CD4-positive, CD25-positive, alpha-beta regulatory T cell (primary cell): Measurements from ENCODE around the gene ACP7. TPM values are rescaled to one million over a fixed set of nuclear protein-coding genes. Genes with fewer than 3 reads are reported as not detected.
"Not testable (repeated sequence)": the region's sequence is repeated elsewhere in the genome, so short reads cannot be mapped to it uniquely, and the experiment has no call there.

Experiments
- ATAC-seq, 2 donors: fragments of 150-1000 bp; cut with Tn5 transposase; one replicate each; pipeline ENCODE4 v1.10.0; 2021; ENCODE audit warnings: low read depth in 2 of 2, moderate number of reproducible peaks in 2 of 2, moderate library complexity in 1 of 2
- DNase-seq, 3 donors: peaks; one replicate each; pipeline versions ENCODE4 v3.0.0 to v3.0.0-alpha.2; 2012 to 2022; ENCODE audit warnings: mixed read lengths in 1 of 3
- H3K27ac ChIP-seq: one replicate; pipeline ENCODE4 v1.7.0; 2013; ENCODE audit warnings: mild to moderate bottlenecking, low read length; ENCODE audit not compliant: insufficient read depth, poor library complexity, severe bottlenecking
- H3K27me3 ChIP-seq: one replicate; pipeline ENCODE4 v1.7.0; 2013; ENCODE audit warnings: low read length; ENCODE audit not compliant: control insufficient read depth, insufficient read depth
- H3K36me3 ChIP-seq: one replicate; pipeline ENCODE4 v1.7.0; 2013; ENCODE audit warnings: mild to moderate bottlenecking, low read length, moderate library complexity; ENCODE audit not compliant: control insufficient read depth, insufficient read depth
- H3K4me1 ChIP-seq: 2 replicates; pipeline ENCODE4 v1.7.0; 2013; ENCODE audit warnings: mild to moderate bottlenecking, low read length; ENCODE audit not compliant: insufficient read depth, control insufficient read depth, poor library complexity, severe bottlenecking
- H3K4me3 ChIP-seq: one replicate; pipeline ENCODE4 v1.7.0; 2013; ENCODE audit warnings: low read depth, mild to moderate bottlenecking, low read length, moderate library complexity
- H3K9me3 ChIP-seq, 2 experiments: 1 replicate in 1 of 2; 2 replicates in 1 of 2; pipeline ENCODE4 v1.7.0; 2013; ENCODE audit warnings: low read length in 2 of 2, mild to moderate bottlenecking in 1 of 2, moderate library complexity in 1 of 2; ENCODE audit not compliant: control insufficient read depth in 2 of 2
- H3K27ac Mint-ChIP-seq, 3 donors: one replicate each; pipeline ENCODE4 v1.8.0; 2020 to 2022; ENCODE audit warnings: mild to moderate bottlenecking in 3 of 3, mixed read lengths in 3 of 3, moderate library complexity in 2 of 3
- H3K27me3 Mint-ChIP-seq: one replicate; pipeline ENCODE4 v1.8.0; 2022; ENCODE audit warnings: mild to moderate bottlenecking, mixed read lengths
- H3K36me3 Mint-ChIP-seq: one replicate; pipeline ENCODE4 v1.8.0; 2020; ENCODE audit warnings: mixed read lengths
- H3K4me1 Mint-ChIP-seq, 4 donors: one replicate each; pipeline ENCODE4 v1.8.0; 2020 to 2022; ENCODE audit warnings: mixed read lengths in 4 of 4, mild to moderate bottlenecking in 1 of 4
- H3K4me3 Mint-ChIP-seq, 4 donors: one replicate each; pipeline ENCODE4 v1.8.0; 2020 to 2022; ENCODE audit warnings: mild to moderate bottlenecking in 4 of 4, mixed read lengths in 4 of 4, moderate library complexity in 3 of 4
- H3K9me3 Mint-ChIP-seq, 7 donors: one replicate each; pipeline ENCODE4 v1.8.0; 2020 to 2022; ENCODE audit warnings: mixed read lengths in 7 of 7, mild to moderate bottlenecking in 3 of 7, moderate library complexity in 2 of 7
- polyA plus RNA-seq, 4 donors: library from polyadenylated mRNA; unstranded; fragments of 300-500 nt; fragmentation: Illumina TruSeq; gene quantifications; one replicate each; pipeline ENCODE4 v1.2.3, GENCODE V29; 2021
- total RNA-seq: library from RNA; stranded (reverse); gene quantifications from one replicate; pipeline ENCODE4 v1.2.3, GENCODE V29; 2022

ACP7 gene
- total and polyA plus RNA-seq, 5 donors from 2014 or later: not detected

DNA sequence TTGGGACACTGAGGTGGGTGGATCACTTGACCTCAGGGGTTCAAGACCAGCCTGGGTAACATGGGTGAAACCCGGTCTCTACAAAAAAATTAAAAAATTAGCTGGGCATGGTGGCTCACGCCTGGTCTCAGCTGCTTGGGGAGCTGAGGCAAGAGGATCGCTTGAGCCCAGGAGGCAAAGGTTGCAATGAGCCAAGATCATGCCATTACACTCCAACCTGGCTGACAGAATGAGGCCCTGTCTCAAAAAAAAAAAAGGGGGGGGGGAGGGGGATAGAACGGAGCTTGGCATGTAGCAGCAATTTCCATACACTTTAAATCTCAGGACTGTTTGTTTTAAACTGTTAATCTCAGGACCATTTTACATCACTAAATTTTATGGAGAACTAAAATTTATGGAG, 2.2 kb downstream of the ACP7 start:
- no peak for ATAC-seq
- Histone ChIP-seq H3K36me3 (no peaks in the 10 kb centered on the region), H3K4me3 (no peak overlapping the region), H3K27me3 (peaks cover 25% of the 10 kb centered on the region), H3K27ac (no peak overlapping the region), H3K4me1 (peaks cover 14% of the 10 kb centered on the region), H3K9me3 (no peaks in the 10 kb centered on the region)
- H3K27ac Mint-ChIP-seq: no peak overlapping the region
- H3K36me3 Mint-ChIP-seq: no peaks in the 10 kb centered on the region
- no peak overlapping the region for H3K4me3 Mint-ChIP-seq
- H3K4me1 Mint-ChIP-seq: peaks cover 0 to 28% (median 5%) of the 10 kb centered on the region in 4 donors
- peaks cover 0 to 1% (median 0%) of the 10 kb centered on the region in 7 donors for H3K9me3 Mint-ChIP-seq
- H3K27me3 Mint-ChIP-seq: peaks cover 71% of the 10 kb centered on the region
- DNase-seq: no peak

DNA sequence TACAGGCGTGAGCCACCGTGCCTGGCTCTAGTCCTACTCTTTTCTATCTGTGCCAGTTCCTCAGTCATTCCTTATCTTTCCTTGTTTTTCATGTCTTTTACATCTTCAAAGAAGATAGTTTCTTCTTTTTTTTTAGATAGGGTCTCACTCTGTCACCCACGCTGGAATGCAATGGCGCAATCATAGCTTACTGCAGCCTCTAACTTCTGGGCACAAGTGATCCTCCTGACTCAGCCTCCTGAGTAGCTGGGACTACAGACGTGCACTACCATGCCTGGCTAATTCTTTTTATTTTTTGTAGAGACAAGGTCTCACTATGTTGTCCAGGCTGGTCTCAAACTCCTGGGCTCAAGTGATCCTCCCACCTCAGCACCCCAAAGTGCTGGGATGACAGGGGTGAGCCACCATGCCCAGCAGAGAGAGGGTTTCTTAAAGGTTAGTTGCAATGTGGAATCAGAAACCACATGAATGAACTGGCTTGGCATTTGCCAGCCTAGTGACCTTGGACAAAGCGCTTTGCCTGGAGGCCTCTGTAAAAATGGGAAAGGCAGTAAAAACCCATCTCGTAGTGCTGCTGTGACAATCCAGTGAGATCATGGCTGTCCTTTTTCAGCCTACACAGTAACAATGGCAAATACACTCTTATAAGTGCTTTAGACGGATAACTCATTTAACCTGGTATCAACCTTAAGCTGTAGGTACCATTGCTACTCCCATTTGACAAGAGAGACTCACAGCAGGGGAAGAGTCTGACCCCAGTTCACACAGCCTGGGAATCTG, 3.9 kb downstream of the ACP7 start:
- ATAC-seq: no peak
- Histone ChIP-seq H3K4me1 (peaks cover 13% of the 10 kb centered on the region), H3K9me3 (no peaks in the 10 kb centered on the region), H3K27ac (no peak overlapping the region), H3K4me3 (no peak overlapping the region), H3K36me3 (no peaks in the 10 kb centered on the region), H3K27me3 (peaks cover 15% of the 10 kb centered on the region)
- no peak for DNase-seq
- Mint-ChIP-seq H3K36me3 (no peaks in the 10 kb centered on the region), H3K27ac (peak overlapping the region in 1 of 3 donors; percentile 11), H3K4me1 (peaks cover 0 to 20% (median 4%) of the 10 kb centered on the region in 4 donors), H3K27me3 (peaks cover 68% of the 10 kb centered on the region), H3K4me3 (peak overlapping the region in 1 of 4 donors; percentile 32), H3K9me3 (peaks cover 0 to 1% (median 0%) of the 10 kb centered on the region in 7 donors)

DNA sequence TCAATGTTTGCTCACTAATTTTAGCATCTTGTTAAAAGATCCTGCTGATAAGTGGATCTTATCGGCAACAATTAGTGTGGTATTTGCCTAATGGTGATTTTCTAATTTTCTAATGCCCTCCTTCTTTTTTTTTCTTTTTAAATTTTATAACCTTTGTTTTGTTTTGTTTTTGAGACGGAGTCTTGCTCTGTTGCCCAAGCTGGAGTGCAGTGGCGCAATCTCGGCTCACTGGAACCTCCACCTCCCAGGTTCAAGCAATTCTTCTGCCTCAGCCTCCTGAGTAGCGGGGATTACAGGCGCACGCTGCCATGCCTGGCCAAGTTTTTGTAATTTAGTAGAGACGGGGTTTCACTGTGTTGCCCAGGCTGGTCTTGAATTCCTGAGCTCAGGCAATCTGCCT, 5.8 kb downstream of the ACP7 start:
- not testable (repeated sequence) for H3K4me1 ChIP-seq, H3K4me3 Mint-ChIP-seq, H3K4me1 Mint-ChIP-seq, H3K27me3 ChIP-seq, H3K36me3 ChIP-seq, H3K9me3 ChIP-seq, H3K36me3 Mint-ChIP-seq, H3K27ac ChIP-seq, DNase-seq, H3K27ac Mint-ChIP-seq, ATAC-seq, H3K4me3 ChIP-seq, H3K9me3 Mint-ChIP-seq
- peaks cover 66% of the 10 kb centered on the region for H3K27me3 Mint-ChIP-seq

DNA sequence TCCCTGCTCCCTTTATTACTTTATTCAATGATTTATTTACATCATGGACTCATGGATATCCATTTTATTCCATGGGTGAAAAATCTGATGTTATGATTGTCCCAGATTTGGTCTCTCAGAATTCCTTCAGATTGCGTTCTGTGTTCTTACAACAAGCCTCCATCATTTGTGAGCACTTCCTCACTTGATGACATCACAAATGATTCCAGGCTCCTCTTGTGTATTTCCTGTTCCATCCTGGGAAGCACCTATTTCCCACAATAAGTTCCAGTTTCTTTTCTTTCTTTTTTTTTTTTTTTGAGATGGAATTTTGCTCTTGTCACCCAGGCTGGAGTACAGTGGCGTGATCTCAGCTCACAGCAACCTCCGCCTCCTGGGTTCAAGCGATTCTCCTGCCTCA, 6.7 kb downstream of the ACP7 start:
- DNase-seq (no peak), ATAC-seq (no peak)
- Mint-ChIP-seq H3K9me3 (peaks cover 0 to 1% (median 0%) of the 10 kb centered on the region in 7 donors), H3K4me3 (no peak overlapping the region), H3K27me3 (peaks cover 59% of the 10 kb centered on the region), H3K4me1 (peaks cover 0 to 4% (median 0%) of the 10 kb centered on the region in 4 donors), H3K27ac (no peak overlapping the region), H3K36me3 (no peaks in the 10 kb centered on the region)
- H3K9me3 ChIP-seq: no peaks in the 10 kb centered on the region
- H3K4me1 ChIP-seq: no peaks in the 10 kb centered on the region
- H3K27me3 ChIP-seq: peaks cover 3% of the 10 kb centered on the region
- H3K4me3 ChIP-seq: no peak overlapping the region
- H3K27ac ChIP-seq: no peak overlapping the region
- H3K36me3 ChIP-seq: no peaks in the 10 kb centered on the region

DNA sequence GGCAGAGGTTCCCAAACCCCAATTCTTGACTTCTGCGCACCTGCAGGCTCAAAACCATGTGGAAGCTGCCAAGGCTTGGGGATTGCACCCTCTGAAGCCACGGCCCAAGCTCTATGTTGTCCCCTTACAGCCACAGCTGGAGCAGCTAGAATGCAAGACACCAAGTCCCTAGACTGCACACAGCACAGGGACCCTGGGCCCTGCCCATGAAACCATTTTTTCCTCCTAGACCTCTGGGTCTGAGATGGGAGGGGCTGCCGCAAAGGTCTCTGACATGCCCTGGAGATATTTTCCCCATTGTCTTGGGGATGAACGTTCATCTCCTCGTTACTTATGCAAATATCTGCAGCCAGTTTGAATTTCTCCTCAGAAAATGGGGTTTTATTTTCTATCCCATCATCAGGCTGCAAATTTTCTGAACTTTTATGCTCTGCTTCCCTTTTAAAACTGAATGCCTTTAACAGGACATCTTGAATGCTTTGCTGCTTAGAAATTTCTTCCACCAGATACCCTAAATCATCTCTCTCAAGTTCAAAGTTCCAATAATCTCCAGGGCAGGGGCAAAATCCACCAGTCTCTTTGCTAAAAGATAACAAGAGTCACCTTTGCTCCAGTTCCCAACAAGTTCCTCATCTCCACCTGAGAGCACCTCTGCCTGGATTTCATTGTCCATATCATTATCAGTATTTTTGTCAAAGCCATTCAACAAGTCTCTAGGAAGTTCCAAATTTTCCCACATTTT, 11.8 kb downstream of the ACP7 start:
- not testable (repeated sequence) for H3K36me3 Mint-ChIP-seq, H3K4me1 Mint-ChIP-seq, H3K36me3 ChIP-seq, H3K4me1 ChIP-seq, H3K27ac Mint-ChIP-seq, H3K9me3 ChIP-seq, H3K27ac ChIP-seq, H3K4me3 ChIP-seq, H3K9me3 Mint-ChIP-seq, DNase-seq, H3K27me3 ChIP-seq, ATAC-seq
- Mint-ChIP-seq H3K4me3 (peak overlapping the region in 1 of 4 donors; percentile 50), H3K27me3 (peaks cover 59% of the 10 kb centered on the region)

DNA sequence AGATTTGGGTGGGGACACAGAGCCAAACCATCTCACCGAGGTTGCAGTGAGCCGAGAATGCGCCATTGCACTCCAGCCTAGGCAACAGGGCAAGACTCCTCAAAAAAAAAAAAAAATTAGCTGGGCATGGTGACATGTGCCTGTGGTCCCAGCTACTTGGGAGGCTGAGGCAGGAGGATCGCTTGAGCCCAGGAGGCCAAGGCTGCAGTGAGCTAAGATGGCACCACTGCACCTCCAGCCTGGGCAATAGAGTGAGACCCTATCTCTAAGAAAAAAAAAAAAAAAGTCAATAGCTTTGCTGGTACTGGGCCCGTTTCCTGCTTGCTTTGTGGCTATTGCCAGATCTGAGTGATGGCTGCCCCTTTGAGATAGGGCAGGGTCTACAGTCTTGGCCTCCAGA, 13.1 kb downstream of the ACP7 start:
- DNase-seq: no peak
- no peaks in the 10 kb centered on the region for H3K36me3 Mint-ChIP-seq
- no peak overlapping the region for H3K27ac ChIP-seq

DNA sequence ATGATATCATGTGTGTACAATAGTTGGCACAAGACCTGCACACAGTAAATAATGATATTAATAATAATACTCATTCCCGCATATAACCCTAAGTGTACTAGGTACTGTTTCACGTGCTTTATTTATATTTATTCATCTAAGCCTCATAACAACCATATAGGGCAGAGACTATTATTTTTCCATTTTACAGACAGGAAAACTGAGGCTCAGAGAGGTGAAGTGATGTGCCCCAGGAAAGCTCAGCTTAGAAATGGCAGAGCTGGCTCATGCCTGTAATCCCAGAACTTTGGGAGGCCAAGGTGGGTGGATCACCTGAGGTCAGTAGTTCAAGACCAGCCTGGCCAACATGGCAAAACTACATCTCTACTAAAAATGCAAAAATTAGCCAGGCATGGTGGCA, 13.6 kb downstream of the ACP7 start:
- no peaks in the 10 kb centered on the region for H3K9me3 ChIP-seq
- Mint-ChIP-seq H3K4me3 (no peak overlapping the region), H3K9me3 (peaks cover 0 to 2% (median 0%) of the 10 kb centered on the region in 7 donors), H3K27me3 (peaks cover 45% of the 10 kb centered on the region), H3K36me3 (no peaks in the 10 kb centered on the region), H3K27ac (no peak overlapping the region), H3K4me1 (peaks cover 0 to 4% (median 2%) of the 10 kb centered on the region in 4 donors)
- H3K4me1 ChIP-seq: no peaks in the 10 kb centered on the region
- no peaks in the 10 kb centered on the region for H3K36me3 ChIP-seq
- no peak overlapping the region for H3K4me3 ChIP-seq
- H3K27me3 ChIP-seq: no peaks in the 10 kb centered on the region
- no peak overlapping the region for H3K27ac ChIP-seq
- no peak for ATAC-seq
- no peak for DNase-seq

More for the DNA sequence above, 13.1 kb downstream of the ACP7 start:
- peaks cover 50% of the 10 kb centered on the region for H3K27me3 Mint-ChIP-seq
- no peaks in the 10 kb centered on the region for H3K9me3 ChIP-seq
- H3K4me3 ChIP-seq: no peak overlapping the region
- H3K27ac Mint-ChIP-seq: no peak overlapping the region
- peaks cover 0 to 4% (median 2%) of the 10 kb centered on the region in 4 donors for H3K4me1 Mint-ChIP-seq
- no peaks in the 10 kb centered on the region for H3K27me3 ChIP-seq
- H3K4me1 ChIP-seq: no peaks in the 10 kb centered on the region
- H3K9me3 Mint-ChIP-seq: no peaks in the 10 kb centered on the region
- no peak for ATAC-seq
- H3K4me3 Mint-ChIP-seq: no peak overlapping the region
- H3K36me3 ChIP-seq: no peaks in the 10 kb centered on the region
